Suprapubic skin (tissue), 4 donors: Measurements from ENCODE around the gene NCAM1.

Experiments used
- POLR2A ChIP-seq, 2 donors: fragments of 450-650 bp; IDR thresholded peaks; one replicate each; pipeline ENCODE4 v1.6.1; 2017; ENCODE audit warnings: antibody characterized with exemption in 2 of 2, mild to moderate bottlenecking in 2 of 2, moderate library complexity in 2 of 2
- POLR2AphosphoS5 ChIP-seq, 3 donors: sonication (generic); formaldehyde crosslinking; IDR thresholded peaks; one replicate each; pipeline ENCODE4 v1.6.1; 2017; ENCODE audit warnings: antibody characterized with exemption in 3 of 3
- TF ChIP-seq, protein P1 (sequence below), 2 donors: fragments of 200-600 bp in 1 of 2; fragments of 450-650 bp in 1 of 2; sonication (generic) in 1 of 2; IDR thresholded peaks; one replicate each; pipeline ENCODE4 v1.5.1; 2016 to 2019; ENCODE audit warnings: antibody characterized with exemption in 2 of 2, mild to moderate bottlenecking in 1 of 2, moderate library complexity in 1 of 2

DNA sequence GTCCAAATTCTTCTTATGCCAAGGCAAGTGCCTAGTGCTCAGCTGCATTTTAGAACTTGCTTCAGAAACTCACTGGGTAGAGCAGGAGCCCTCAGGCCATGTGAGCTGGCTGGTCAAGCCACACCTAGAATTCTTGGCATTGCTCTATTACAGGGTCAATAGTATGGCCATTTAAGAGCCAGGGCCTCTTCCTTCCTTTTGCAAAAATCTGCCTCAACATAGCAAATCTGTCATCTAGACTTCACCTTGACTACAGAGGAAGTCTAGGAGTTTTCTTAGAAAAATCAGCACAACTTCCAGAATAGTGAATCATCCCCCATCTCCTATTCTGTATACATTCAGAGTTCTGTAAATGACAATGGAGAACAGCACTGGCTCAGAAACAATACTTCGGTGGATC lies 241.2 kb downstream of the NCAM1 start:
- TF ChIP-seq POLR2AphosphoS5 (IDR thresholded peaks at IDR 0.05) (no peak), POLR2A (IDR thresholded peaks at IDR 0.05) (no peak)
- TF ChIP-seq, protein P1, sequence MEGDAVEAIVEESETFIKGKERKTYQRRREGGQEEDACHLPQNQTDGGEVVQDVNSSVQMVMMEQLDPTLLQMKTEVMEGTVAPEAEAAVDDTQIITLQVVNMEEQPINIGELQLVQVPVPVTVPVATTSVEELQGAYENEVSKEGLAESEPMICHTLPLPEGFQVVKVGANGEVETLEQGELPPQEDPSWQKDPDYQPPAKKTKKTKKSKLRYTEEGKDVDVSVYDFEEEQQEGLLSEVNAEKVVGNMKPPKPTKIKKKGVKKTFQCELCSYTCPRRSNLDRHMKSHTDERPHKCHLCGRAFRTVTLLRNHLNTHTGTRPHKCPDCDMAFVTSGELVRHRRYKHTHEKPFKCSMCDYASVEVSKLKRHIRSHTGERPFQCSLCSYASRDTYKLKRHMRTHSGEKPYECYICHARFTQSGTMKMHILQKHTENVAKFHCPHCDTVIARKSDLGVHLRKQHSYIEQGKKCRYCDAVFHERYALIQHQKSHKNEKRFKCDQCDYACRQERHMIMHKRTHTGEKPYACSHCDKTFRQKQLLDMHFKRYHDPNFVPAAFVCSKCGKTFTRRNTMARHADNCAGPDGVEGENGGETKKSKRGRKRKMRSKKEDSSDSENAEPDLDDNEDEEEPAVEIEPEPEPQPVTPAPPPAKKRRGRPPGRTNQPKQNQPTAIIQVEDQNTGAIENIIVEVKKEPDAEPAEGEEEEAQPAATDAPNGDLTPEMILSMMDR (IDR thresholded peaks at IDR 0.05): no peak
